ENCODE data around the gene ZGPAT.
A peak's percentile ranks its signal among the peaks of the same experiment; 100 is the strongest.

ZGPAT gene

GRCh38 chr20:63753381-63753780, 45.5 kb downstream of the ZGPAT start:
- DNase-seq (ENCODE audit: low read depth), result no peak
- TF ChIP-seq MYC (IDR thresholded peaks at IDR 0.05; ENCODE audit: low read depth, low read length) (no peak), CTCF (IDR thresholded peaks at IDR 0.05; ENCODE audit: low read depth, low read length) (no peak), POLR2A (IDR thresholded peaks at IDR 0.05; ENCODE audit: extremely low read depth, insufficient read length) (no peak), MAX (IDR thresholded peaks at IDR 0.05; ENCODE audit: low read depth, low read length) (no peak)
- H3K4me3 ChIP-seq (ENCODE audit: low read depth, low read length), result no peak overlapping the region

GRCh38 chr20:63754008-63754407, 46.2 kb downstream of the ZGPAT start:
- H3K4me3 ChIP-seq (ENCODE audit: low read depth, low read length), result no peak overlapping the region
- TF ChIP-seq MYC (IDR thresholded peaks at IDR 0.05; ENCODE audit: low read depth, low read length) (no peak), POLR2A (IDR thresholded peaks at IDR 0.05; ENCODE audit: extremely low read depth, insufficient read length) (no peak), MAX (IDR thresholded peaks at IDR 0.05; ENCODE audit: low read depth, low read length) (no peak), CTCF (IDR thresholded peaks at IDR 0.05; ENCODE audit: low read depth, low read length) (no peak)
- no peak for DNase-seq (ENCODE audit: low read depth)

- no peak for TF ChIP-seq POLR2A (IDR thresholded peaks at IDR 0.05; ENCODE audit: extremely low read depth, insufficient read length)
- no peak for TF ChIP-seq MAX (IDR thresholded peaks at IDR 0.05; ENCODE audit: low read depth, low read length)
- no peak for TF ChIP-seq CTCF (IDR thresholded peaks at IDR 0.05; ENCODE audit: low read depth, low read length)
- no peak for TF ChIP-seq MYC (IDR thresholded peaks at IDR 0.05; ENCODE audit: low read depth, low read length)
- H3K4me3 ChIP-seq (ENCODE audit: low read depth, low read length), result no peak overlapping the region
- DNase-seq (ENCODE audit: low read depth), result no peak
Measured at GRCh38 chr20:63755933-63756647, 48.3 kb downstream of the ZGPAT start.

- TF ChIP-seq CTCF (IDR thresholded peaks at IDR 0.05; ENCODE audit: low read depth, low read length) (no peak), MAX (IDR thresholded peaks at IDR 0.05; ENCODE audit: low read depth, low read length) (peak; percentile 78), MYC (IDR thresholded peaks at IDR 0.05; ENCODE audit: low read depth, low read length) (peak; percentile 54; the same call in 1 of the 2 replicates)
- no peak overlapping the region for H3K4me3 ChIP-seq (ENCODE audit: low read depth, low read length)
- DNase-seq (ENCODE audit: low read depth), result peak; percentile 72
Measured at GRCh38 chr20:63756648-63756991, 48.8 kb downstream of the ZGPAT start.

GRCh38 chr20:63758152-63758551, 50.3 kb downstream of the ZGPAT start:
- no peak for TF ChIP-seq MYC (IDR thresholded peaks at IDR 0.05; ENCODE audit: low read depth, low read length)
- TF ChIP-seq POLR2A (IDR thresholded peaks at IDR 0.05; ENCODE audit: extremely low read depth, insufficient read length), result no peak
- no peak for TF ChIP-seq CTCF (IDR thresholded peaks at IDR 0.05; ENCODE audit: low read depth, low read length)
- no peak for TF ChIP-seq MAX (IDR thresholded peaks at IDR 0.05; ENCODE audit: low read depth, low read length)
- no peak overlapping the region for H3K4me3 ChIP-seq (ENCODE audit: low read depth, low read length)
- no peak for DNase-seq (ENCODE audit: low read depth)
